GM21786 (cell line): ENCODE data around the gene NLGN1.
A peak's percentile ranks its signal among the peaks of the same experiment; 100 is the strongest.
"Not testable (repeated sequence)": the region's sequence is repeated elsewhere in the genome, so short reads cannot be mapped to it uniquely, and the experiment has no call there.

ENCODE experiments used
- ATAC-seq: cut with Tn5 transposase; IDR thresholded peaks from one replicate; pipeline ENCODE4 v1.9.1; 2021; ENCODE audit not compliant: unreplicated experiment

Gene NLGN1

GRCh38 chr3:173553635-173554280, 156.2 kb downstream of the NLGN1 start:
- ATAC-seq = no peak

DNA sequence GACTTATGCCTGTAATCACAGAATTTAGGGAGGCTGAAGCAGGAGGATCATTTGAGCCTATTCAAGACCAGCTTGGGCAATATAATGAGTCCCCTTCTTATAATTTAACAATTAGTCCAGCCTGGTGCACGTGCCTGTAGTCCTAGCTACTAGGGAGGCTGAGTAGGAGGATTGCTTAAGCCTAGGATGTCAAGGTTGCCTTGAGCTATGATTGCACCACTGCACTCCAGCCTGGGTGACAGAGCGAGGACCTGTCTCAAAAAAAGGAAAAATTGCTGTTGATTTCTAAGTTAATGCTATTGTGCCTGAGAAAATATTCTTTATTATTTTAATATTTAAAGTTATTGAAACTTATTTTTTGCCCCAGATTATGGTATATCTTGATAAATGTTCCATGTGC, 159.0 kb downstream of the NLGN1 start:
- ATAC-seq = no peak

DNA sequence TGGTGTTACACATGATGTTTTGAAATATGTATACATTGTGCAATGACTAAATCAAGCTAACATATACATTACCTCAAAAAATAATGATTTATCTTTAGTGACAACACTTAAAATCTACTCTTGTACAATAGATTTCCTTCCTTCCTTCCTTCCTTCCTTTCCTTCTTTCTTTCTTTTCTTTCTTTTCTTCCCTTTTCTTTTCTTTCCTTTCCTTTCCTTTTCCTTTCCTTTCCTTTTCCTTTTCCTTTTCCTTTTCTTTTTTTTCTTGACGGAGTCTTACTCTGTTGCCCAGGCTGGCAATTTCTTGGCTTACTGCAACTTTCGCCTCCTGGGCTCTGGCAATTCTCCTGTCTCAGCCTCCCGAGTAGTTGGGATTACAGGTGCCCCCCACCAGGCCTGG, 170.5 kb downstream of the NLGN1 start:
- ATAC-seq = no peak

DNA sequence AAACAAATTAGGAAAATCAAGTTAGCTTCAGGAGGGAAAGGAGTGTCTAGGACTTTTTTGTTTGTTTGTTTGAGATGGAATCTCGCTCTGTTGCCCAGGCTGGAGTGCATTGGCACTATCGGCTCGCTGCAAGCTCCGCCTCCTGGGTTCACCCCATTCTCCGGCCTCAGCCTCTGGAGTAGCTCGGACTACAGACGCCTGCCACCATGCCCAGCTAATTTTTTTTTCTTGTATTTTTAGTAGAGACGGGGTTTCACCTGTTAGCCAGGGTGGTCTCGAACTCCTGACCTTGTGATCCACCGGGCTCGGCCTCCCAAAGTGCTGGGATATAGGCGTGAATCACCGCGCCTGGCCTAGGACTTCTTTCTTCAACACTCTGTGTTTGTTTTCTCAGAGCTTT, 171.1 kb downstream of the NLGN1 start:
- no peak for ATAC-seq

GRCh38 chr3:173583496-173583895, 186.0 kb downstream of the NLGN1 start:
- ATAC-seq = no peak

- peak; percentile 61 for ATAC-seq
Observed at GRCh38 chr3:173584093-173584837, 186.7 kb downstream of the NLGN1 start.

GRCh38 chr3:173584838-173585831, 187.6 kb downstream of the NLGN1 start:
- no peak for ATAC-seq

GRCh38 chr3:173586166-173586565, 188.6 kb downstream of the NLGN1 start:
- ATAC-seq = no peak

GRCh38 chr3:173587055-173587454, 189.5 kb downstream of the NLGN1 start:
- ATAC-seq = no peak

DNA sequence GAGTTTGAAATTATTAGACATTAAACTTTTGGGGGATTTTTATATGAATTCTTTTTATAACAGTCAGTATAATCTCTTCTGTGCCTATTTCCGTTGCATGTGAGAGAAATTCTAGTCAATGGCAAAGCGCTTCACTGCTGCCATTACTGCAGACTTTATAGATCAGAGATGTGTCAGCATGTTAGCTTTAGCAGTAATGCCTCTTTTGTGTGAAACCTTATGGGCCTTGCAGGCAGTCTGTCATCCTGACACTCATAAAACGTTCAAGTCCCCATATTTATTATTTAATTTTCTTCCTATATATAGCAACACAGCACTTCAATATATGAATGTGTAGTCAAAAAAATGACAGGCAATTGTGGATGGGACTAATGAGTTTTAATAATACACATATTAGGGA, 191.0 kb downstream of the NLGN1 start:
- ATAC-seq = no peak

DNA sequence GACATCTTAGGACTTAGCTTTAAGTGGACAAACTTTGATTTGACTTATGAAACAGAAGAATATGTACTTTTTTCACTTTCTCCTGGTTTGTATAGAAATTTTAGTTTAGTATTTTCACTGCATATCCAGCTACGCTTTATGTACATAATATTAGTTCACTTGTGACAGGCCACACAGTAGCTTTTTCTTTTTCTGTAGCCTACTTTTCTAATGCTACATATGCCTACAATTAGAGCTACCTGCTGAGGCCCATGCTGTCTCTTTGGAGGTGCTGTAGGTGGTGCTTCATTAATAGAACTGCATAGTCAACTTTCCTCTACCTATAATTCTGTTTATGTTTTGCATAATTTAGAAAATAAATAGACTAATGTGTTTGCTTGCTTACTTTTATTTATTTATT, 191.6 kb downstream of the NLGN1 start:
- no peak for ATAC-seq

DNA sequence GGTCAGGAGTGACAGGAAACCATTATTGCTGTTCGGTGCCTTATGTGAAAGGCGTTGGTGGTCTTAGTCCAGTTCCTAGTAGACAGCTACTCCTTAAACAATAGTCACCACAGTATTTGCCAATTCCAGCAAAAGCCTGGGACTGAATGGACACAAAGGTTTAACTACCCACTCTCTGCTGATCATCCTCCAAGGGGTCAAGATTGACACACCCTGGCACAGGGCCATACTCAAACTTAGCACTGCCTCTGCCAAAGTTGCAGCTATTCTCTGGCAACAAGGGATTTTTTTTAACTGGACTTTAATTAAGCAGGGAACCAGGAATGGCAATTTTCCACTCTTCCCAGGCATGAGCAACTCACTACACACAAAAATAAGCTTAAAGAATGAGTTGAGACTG, 193.9 kb downstream of the NLGN1 start:
- no peak for ATAC-seq

- not testable (repeated sequence) for ATAC-seq
Observed at GRCh38 chr3:173594881-173595280, 197.3 kb downstream of the NLGN1 start.

DNA sequence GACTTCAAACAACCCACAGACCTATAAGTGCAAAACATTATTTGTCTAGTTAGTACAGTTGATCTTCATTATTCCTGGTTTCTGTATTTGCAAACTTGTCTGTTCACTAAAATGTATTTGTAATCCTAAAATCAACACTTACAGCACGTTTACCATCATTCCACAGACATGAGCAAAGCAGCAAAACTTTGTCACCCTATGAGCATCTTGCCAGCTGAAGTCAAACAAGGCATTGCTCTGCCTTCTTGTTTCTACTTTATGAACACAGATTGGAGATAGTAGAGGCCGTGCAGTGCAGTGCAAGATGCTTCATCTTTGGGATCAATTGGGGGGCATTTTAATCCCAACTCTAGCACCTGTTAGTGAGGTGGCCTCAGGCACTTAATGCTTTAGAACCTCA, 202.1 kb downstream of the NLGN1 start:
- ATAC-seq = no peak

GRCh38 chr3:173614522-173614921, 217.0 kb downstream of the NLGN1 start:
- ATAC-seq = no peak

- no peak for ATAC-seq
Observed at GRCh38 chr3:173615661-173616060, 218.1 kb downstream of the NLGN1 start.

- no peak for ATAC-seq
Observed at GRCh38 chr3:173617490-173617889, 219.9 kb downstream of the NLGN1 start.

DNA sequence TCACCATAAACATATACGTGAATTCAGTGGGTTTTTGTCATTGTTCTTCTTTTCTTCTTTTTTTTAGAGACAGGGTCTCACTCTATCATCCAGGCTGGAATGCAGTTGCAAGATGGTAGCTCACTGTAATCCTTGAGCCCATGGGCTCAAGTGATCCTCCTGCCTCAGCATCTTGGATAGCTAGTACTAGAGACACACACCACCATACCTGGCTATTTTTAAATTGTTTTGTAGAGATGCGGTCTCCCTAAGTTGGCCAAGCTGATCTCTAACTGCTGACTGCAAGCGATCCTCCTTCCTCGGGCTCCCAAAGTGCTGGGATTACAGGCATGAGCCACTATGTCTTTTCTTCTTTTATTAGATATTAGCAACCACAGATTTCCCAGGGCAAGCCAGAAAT, 220.6 kb downstream of the NLGN1 start:
- no peak for ATAC-seq

DNA sequence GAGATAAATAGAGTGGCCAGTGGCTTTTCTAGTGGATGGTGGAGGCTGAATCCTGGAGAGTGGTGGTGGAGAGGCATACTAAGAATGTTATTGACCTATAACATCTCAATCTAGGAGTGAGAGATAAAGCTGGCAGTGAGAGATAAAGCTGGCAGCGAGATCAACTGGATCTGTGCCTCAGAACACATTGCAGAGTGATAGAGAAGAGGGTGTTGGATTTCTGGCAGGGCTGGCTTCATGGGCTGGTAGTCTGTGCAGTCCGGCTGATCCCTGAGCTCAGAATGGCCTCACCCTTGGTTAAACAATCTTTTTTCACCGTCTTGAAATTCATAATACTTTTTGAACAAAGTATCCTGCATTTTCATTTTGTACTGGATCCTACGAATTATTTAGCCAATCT, 221.2 kb downstream of the NLGN1 start:
- ATAC-seq = no peak

GRCh38 chr3:173622166-173622565, 224.6 kb downstream of the NLGN1 start:
- no peak for ATAC-seq

GRCh38 chr3:173624086-173624485, 226.5 kb downstream of the NLGN1 start:
- ATAC-seq = no peak

DNA sequence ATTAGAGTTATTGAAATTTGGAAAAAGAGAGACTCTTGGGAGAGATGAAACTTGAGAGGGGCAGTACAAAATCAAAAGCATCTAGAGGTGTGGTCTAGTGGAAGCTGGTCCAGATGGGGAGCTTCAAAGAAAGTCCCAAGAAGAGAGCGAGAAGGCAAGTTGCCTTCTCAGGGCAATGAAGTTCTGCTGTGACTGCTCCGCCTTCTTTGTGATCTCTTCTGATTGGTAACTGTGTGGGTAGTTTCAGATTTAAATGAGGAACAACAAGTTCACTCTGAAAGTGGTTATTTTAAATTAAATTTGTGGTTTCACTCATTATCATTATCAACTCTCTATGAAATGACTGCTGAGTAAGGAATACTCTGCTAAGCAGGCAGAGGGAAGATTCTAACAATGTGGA, 233.3 kb downstream of the NLGN1 start:
- ATAC-seq = no peak
